Chondrocyte (in vitro differentiated cells): Measurements from ENCODE around the gene NODAL. TPM values are rescaled to one million over a fixed set of nuclear protein-coding genes. Genes with fewer than 3 reads are reported as not detected.

ENCODE experiments used
- DNase-seq: peaks from one replicate; pipeline ENCODE4 v3.0.0; 2021; ENCODE audit warnings: mixed read lengths, low spot score
- H3K27ac Mint-ChIP-seq: one replicate; pipeline ENCODE4 v1.8.0; 2021; ENCODE audit warnings: mild to moderate bottlenecking, moderate library complexity, mixed read lengths; ENCODE audit not compliant: unreplicated experiment
- H3K27me3 Mint-ChIP-seq: 2 replicates; pipeline ENCODE4 v1.8.0; 2021; ENCODE audit warnings: low read depth, mixed read lengths
- H3K36me3 Mint-ChIP-seq: 2 replicates; pipeline ENCODE4 v1.8.0; 2021; ENCODE audit warnings: low read depth, mixed read lengths
- H3K4me1 Mint-ChIP-seq: 2 replicates; pipeline ENCODE4 v1.8.0; 2021; ENCODE audit warnings: low read depth, mild to moderate bottlenecking, mixed read lengths
- H3K4me3 Mint-ChIP-seq: one replicate; pipeline ENCODE4 v1.8.0; 2021; ENCODE audit warnings: mild to moderate bottlenecking, moderate library complexity, mixed read lengths; ENCODE audit not compliant: unreplicated experiment
- H3K9me3 Mint-ChIP-seq: 2 replicates; pipeline ENCODE4 v1.8.0; 2021; ENCODE audit warnings: low read depth, mixed read lengths
- CTCF ChIP-seq: fragments of 200-600 bp; sonication (generic); IDR thresholded peaks from 2 replicates; pipeline ENCODE4 v1.5.0; 2021; ENCODE audit warnings: antibody characterized with exemption, mild to moderate bottlenecking, moderate library complexity
- total RNA-seq: library from RNA; stranded (reverse); gene quantifications from 3 replicates; pipeline ENCODE4 v1.2.1, GENCODE V29; 2021

NODAL gene
- total RNA-seq, 1 donor from 2014 or later: not detected

GRCh38 chr10:70461397-70462348 lies 20.2 kb upstream of the NODAL start:
- no peak for DNase-seq
- H3K9me3 Mint-ChIP-seq: no peaks in the 10 kb centered on the region
- no peaks in the 10 kb centered on the region for H3K27me3 Mint-ChIP-seq
- H3K27ac Mint-ChIP-seq: no peak overlapping the region
- H3K4me1 Mint-ChIP-seq: peaks cover 33% of the 10 kb centered on the region
- no peak overlapping the region for H3K4me3 Mint-ChIP-seq
- no peaks in the 10 kb centered on the region for H3K36me3 Mint-ChIP-seq
- peak; percentile 94 for TF ChIP-seq CTCF

GRCh38 chr10:70459774-70460490 lies 18.5 kb upstream of the NODAL start:
- no peak for DNase-seq
- TF ChIP-seq CTCF: no peak
- Mint-ChIP-seq H3K9me3 (no peaks in the 10 kb centered on the region), H3K27ac (no peak overlapping the region), H3K36me3 (no peaks in the 10 kb centered on the region), H3K4me1 (peaks cover 35% of the 10 kb centered on the region), H3K27me3 (no peaks in the 10 kb centered on the region), H3K4me3 (no peak overlapping the region)

GRCh38 chr10:70459061-70459773 lies 17.7 kb upstream of the NODAL start:
- Mint-ChIP-seq H3K36me3 (no peaks in the 10 kb centered on the region), H3K4me3 (no peak overlapping the region), H3K27me3 (no peaks in the 10 kb centered on the region), H3K9me3 (no peaks in the 10 kb centered on the region), H3K4me1 (peaks cover 35% of the 10 kb centered on the region), H3K27ac (no peak overlapping the region)
- DNase-seq: no peak
- no peak for TF ChIP-seq CTCF

GRCh38 chr10:70458329-70459060 lies 17.0 kb upstream of the NODAL start:
- TF ChIP-seq CTCF: peak; percentile 14
- Mint-ChIP-seq H3K9me3 (no peaks in the 10 kb centered on the region), H3K36me3 (no peaks in the 10 kb centered on the region), H3K27me3 (no peaks in the 10 kb centered on the region), H3K4me3 (peak overlapping the region; percentile 49), H3K27ac (peak overlapping the region; percentile 41), H3K4me1 (peaks cover 35% of the 10 kb centered on the region)
- no peak for DNase-seq
